GM21515 (cell line): ENCODE data around the gene SDK1.
"Not testable (repeated sequence)": the region's sequence is repeated elsewhere in the genome, so short reads cannot be mapped to it uniquely, and the experiment has no call there.

ENCODE experiments used
- ATAC-seq: cut with Tn5 transposase; IDR thresholded peaks from one replicate; pipeline ENCODE4 v1.9.1; 2021; ENCODE audit not compliant: unreplicated experiment

SDK1 gene

GRCh38 chr7:3908153-3908552 is 607.1 kb downstream of the SDK1 start:
- no peak for ATAC-seq

GRCh38 chr7:3909128-3909527 is 608.1 kb downstream of the SDK1 start:
- ATAC-seq = no peak

GRCh38 chr7:3910054-3910453 is 609.0 kb downstream of the SDK1 start:
- no peak for ATAC-seq

GRCh38 chr7:3911685-3912084 is 610.6 kb downstream of the SDK1 start:
- ATAC-seq = no peak

GRCh38 chr7:3912291-3912690 is 611.2 kb downstream of the SDK1 start:
- no peak for ATAC-seq

GRCh38 chr7:3914051-3914775 is 613.2 kb downstream of the SDK1 start:
- ATAC-seq = no peak

- no peak for ATAC-seq
Measured at GRCh38 chr7:3915337-3915878, 614.4 kb downstream of the SDK1 start.

- ATAC-seq = no peak
Measured at GRCh38 chr7:3916146-3916545, 615.1 kb downstream of the SDK1 start.

- no peak for ATAC-seq
Measured at GRCh38 chr7:3917436-3917835, 616.4 kb downstream of the SDK1 start.

GRCh38 chr7:3918576-3918975 is 617.5 kb downstream of the SDK1 start:
- ATAC-seq = no peak

- no peak for ATAC-seq
Measured at GRCh38 chr7:3922175-3922635, 621.2 kb downstream of the SDK1 start.

GRCh38 chr7:3923307-3923918 is 622.4 kb downstream of the SDK1 start:
- no peak for ATAC-seq

- ATAC-seq = no peak
Measured at GRCh38 chr7:3924277-3924676, 623.2 kb downstream of the SDK1 start.

GRCh38 chr7:3927446-3928110 is 626.5 kb downstream of the SDK1 start:
- no peak for ATAC-seq

- no peak for ATAC-seq
Measured at GRCh38 chr7:3928727-3929515, 627.9 kb downstream of the SDK1 start.

GRCh38 chr7:3931843-3932242 is 630.8 kb downstream of the SDK1 start:
- ATAC-seq = no peak

- no peak for ATAC-seq
Measured at GRCh38 chr7:3937146-3937545, 636.1 kb downstream of the SDK1 start.

- ATAC-seq = no peak
Measured at GRCh38 chr7:3937605-3938004, 636.6 kb downstream of the SDK1 start.

GRCh38 chr7:3941706-3942105 is 640.7 kb downstream of the SDK1 start:
- ATAC-seq = not testable (repeated sequence)

GRCh38 chr7:3942276-3942675 is 641.2 kb downstream of the SDK1 start:
- ATAC-seq = no peak
